CD1c-positive myeloid dendritic cell (primary cell): ENCODE data around the gene STX1A.

Source experiments
- DNase-seq: peaks from one replicate; pipeline ENCODE4 v3.0.0-alpha.2; 2016; ENCODE audit errors: extremely low spot score

The STX1A gene

DNA sequence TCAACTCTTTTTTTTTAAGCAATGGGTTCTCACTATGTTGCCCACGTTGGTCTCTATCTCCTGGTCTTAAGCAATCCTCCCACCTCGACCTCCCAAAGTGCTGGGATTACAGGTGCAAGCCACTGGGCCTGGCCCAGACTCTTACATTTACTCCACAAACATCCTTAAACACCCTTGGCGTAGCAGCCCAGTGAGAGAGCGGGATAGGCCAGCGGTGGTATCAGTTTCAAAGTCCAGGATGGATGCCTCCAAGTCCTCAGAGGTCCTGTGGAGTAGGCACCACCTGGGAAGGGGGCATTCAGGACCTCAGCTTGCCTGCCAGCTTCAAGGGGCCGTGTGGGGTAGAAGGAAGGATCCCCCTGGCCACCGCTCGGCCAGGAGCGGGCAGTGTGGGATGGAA, 69.9 kb downstream of the STX1A start:
- DNase-seq: no peak
